ENCODE data around the gene TTLL11.

The TTLL11 gene

GRCh38 chr9:122091682-122092592, 1.2 kb downstream of the TTLL11 start:
- TF ChIP-seq CTCF (IDR thresholded peaks at IDR 0.05), result no peak
- Histone ChIP-seq H3K9me3 (no peaks in the 10 kb centered on the region), H3K27me3 (peaks cover 16% of the 10 kb centered on the region), H3K36me3 (no peaks in the 10 kb centered on the region), H3K4me1 (ENCODE audit: control insufficient read depth in 1 of 2, insufficient read depth in 1 of 2, low read depth in 1 of 2, low read length in 1 of 2) (peaks cover 25 to 27% of the 10 kb centered on the region in 2 experiments), H3K27ac (no peak overlapping the region), H3K4me3 (ENCODE audit: low read depth in 1 of 2, low read length in 1 of 2) (peak overlapping the region; percentile 67 to 87)

GRCh38 chr9:122090981-122091380, 2.1 kb downstream of the TTLL11 start:
- no peaks in the 10 kb centered on the region for H3K36me3 ChIP-seq
- H3K4me3 ChIP-seq (ENCODE audit: low read depth in 1 of 2, low read length in 1 of 2), result no peak overlapping the region
- no peak overlapping the region for H3K27ac ChIP-seq
- TF ChIP-seq CTCF (IDR thresholded peaks at IDR 0.05), result no peak
- H3K27me3 ChIP-seq, result peaks cover 16% of the 10 kb centered on the region
- peaks cover 25 to 27% of the 10 kb centered on the region in 2 experiments for H3K4me1 ChIP-seq (ENCODE audit: control insufficient read depth in 1 of 2, insufficient read depth in 1 of 2, low read depth in 1 of 2, low read length in 1 of 2)
- no peaks in the 10 kb centered on the region for H3K9me3 ChIP-seq

GRCh38 chr9:122090287-122090883, 2.7 kb downstream of the TTLL11 start:
- H3K9me3 ChIP-seq, result no peaks in the 10 kb centered on the region
- no peak overlapping the region for H3K4me3 ChIP-seq (ENCODE audit: low read depth in 1 of 2, low read length in 1 of 2)
- no peak for TF ChIP-seq CTCF (IDR thresholded peaks at IDR 0.05)
- no peaks in the 10 kb centered on the region for H3K36me3 ChIP-seq
- peaks cover 25 to 26% of the 10 kb centered on the region in 2 experiments for H3K4me1 ChIP-seq (ENCODE audit: control insufficient read depth in 1 of 2, insufficient read depth in 1 of 2, low read depth in 1 of 2, low read length in 1 of 2)
- peaks cover 16% of the 10 kb centered on the region for H3K27me3 ChIP-seq
- no peak overlapping the region for H3K27ac ChIP-seq

GRCh38 chr9:122088880-122089706, 4.0 kb downstream of the TTLL11 start:
- H3K9me3 ChIP-seq, result no peaks in the 10 kb centered on the region
- peaks cover 17 to 19% of the 10 kb centered on the region in 2 experiments for H3K4me1 ChIP-seq (ENCODE audit: control insufficient read depth in 1 of 2, insufficient read depth in 1 of 2, low read depth in 1 of 2, low read length in 1 of 2)
- H3K4me3 ChIP-seq (ENCODE audit: low read depth in 1 of 2, low read length in 1 of 2), result no peak overlapping the region
- H3K27me3 ChIP-seq, result peaks cover 8% of the 10 kb centered on the region
- TF ChIP-seq CTCF (IDR thresholded peaks at IDR 0.05), result no peak
- H3K36me3 ChIP-seq, result no peaks in the 10 kb centered on the region
- no peak overlapping the region for H3K27ac ChIP-seq

GRCh38 chr9:122087406-122088200, 5.5 kb downstream of the TTLL11 start:
- H3K27ac ChIP-seq, result no peak overlapping the region
- H3K36me3 ChIP-seq, result no peaks in the 10 kb centered on the region
- no peak for TF ChIP-seq CTCF (IDR thresholded peaks at IDR 0.05)
- H3K4me3 ChIP-seq (ENCODE audit: low read depth in 1 of 2, low read length in 1 of 2), result no peak overlapping the region
- no peaks in the 10 kb centered on the region for H3K9me3 ChIP-seq
- no peaks in the 10 kb centered on the region for H3K27me3 ChIP-seq
- peaks cover 9 to 10% of the 10 kb centered on the region in 2 experiments for H3K4me1 ChIP-seq (ENCODE audit: control insufficient read depth in 1 of 2, insufficient read depth in 1 of 2, low read depth in 1 of 2, low read length in 1 of 2)
